CD4-positive, alpha-beta T cell treated with Interleukin-1 beta for 1 hour (primary cell): Measurements from ENCODE around the gene PANK4.
A peak's percentile ranks its signal among the peaks of the same experiment; 100 is the strongest.

Source experiments
- DNase-seq, 2 donors: peaks; one replicate each; pipeline ENCODE4 v3.0.0-alpha.2; 2020 to 2022

Gene PANK4

GRCh38 chr1:2494323-2494693 is 32.1 kb downstream of the PANK4 start:
- DNase-seq = no peak

- peak; percentile 17 to 23 for DNase-seq
Measured at GRCh38 chr1:2493691-2494322, 32.6 kb downstream of the PANK4 start.

DNA sequence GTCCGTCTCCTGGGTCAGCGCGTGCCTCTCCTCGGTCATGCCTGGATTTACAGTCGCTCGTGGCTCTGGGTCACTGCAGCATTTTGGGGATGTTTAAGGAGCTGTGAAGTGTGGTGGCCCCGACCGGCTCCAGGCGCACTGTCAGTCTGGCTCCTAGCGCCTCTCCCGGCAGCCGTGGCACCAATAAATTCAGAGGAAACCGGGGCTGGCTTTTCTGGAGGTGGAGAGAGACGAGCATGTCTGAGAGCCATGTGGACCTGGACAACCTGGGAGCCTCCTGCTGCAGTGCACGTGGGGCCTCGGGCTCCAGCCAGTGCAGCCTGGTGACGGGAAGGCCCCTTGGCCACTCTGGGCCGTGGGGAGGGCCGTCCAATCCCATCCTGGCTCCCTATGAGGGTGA is 33.2 kb downstream of the PANK4 start:
- no peak for DNase-seq

DNA sequence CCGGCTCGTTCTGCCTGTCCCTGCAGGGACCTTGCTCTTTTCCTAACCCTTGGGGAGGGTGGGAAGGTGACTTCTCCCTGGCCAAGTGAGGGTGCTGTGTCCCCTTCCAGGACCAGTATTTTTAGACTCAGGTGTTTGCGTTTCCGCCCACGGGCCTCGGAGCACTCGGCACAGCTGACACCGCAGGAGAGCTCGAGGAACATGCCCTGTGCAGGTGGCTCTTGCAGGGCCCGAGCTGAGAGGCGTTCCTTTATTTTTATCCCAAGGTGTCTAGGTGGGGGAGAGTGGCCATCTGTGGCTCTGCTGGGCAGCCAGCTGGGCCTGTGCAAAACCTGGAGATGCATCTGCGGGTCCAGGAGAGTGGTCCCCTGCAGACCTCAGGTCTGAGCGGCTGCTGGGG is 34.3 kb downstream of the PANK4 start:
- DNase-seq = no peak

- DNase-seq = no peak
Measured at GRCh38 chr1:2489615-2490014, 36.8 kb downstream of the PANK4 start.

DNA sequence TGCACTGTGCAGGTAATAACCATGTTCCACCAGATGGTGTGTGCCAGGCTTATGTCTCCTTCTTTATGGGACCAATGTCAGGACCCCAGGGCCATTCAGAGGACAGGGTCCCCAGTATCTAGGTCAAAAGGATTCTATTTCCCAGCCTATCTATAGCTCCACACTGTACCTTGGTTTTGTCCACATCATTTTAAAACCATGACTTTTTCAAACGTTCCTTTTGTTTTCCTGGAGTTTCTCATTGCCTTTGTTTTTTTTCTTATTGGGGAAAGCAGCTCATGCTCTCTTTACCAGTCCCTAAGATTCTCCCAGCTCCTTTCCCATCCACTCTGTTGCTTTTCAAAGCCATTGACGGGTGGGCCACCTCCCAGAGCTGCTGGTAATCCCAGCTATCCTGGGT is 37.7 kb downstream of the PANK4 start:
- DNase-seq = no peak

GRCh38 chr1:2486558-2486957 is 39.8 kb downstream of the PANK4 start:
- no peak for DNase-seq

DNA sequence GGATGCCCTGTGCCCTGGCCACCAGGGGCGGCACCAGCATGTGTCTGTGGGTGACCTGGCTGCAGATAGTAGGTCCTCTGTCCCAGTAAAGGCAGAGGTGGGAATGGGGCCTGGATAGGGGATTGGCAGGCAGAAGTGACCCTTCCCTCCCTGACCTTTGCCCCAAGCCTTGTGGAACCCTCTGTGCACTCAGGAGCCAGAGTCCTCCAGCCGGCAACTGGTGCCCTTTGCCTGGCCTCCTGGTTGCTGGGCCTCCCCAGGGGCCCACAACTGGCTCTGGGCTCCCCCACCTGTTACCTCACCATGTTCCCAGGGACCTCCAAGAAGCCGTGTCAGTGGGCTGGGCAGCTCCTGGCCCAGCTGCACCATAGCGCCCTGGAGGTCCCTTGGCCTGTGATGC is 40.4 kb downstream of the PANK4 start:
- DNase-seq = no peak

- no peak for DNase-seq
Measured at GRCh38 chr1:2483970-2484369, 42.4 kb downstream of the PANK4 start.

DNA sequence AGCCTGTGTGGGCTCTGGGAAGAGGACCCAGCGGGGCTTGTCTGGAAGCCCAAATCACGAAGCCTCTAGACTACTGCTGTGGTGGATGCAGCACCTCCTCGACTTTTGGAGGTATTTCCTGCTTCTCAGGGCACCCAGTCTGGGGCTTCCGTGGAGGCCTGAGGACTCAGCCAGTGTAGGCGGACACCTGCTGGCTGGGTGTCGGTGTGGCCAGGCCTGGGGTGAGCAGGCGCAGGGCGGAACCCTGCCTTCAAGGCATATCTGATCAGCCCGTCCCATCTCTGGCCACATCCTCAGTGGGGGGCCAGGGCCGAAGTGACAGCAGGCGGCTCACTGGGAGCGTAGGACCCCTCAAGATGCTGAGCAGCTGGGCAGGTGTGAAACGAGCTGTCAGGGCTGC is 43.4 kb downstream of the PANK4 start:
- DNase-seq = no peak

DNA sequence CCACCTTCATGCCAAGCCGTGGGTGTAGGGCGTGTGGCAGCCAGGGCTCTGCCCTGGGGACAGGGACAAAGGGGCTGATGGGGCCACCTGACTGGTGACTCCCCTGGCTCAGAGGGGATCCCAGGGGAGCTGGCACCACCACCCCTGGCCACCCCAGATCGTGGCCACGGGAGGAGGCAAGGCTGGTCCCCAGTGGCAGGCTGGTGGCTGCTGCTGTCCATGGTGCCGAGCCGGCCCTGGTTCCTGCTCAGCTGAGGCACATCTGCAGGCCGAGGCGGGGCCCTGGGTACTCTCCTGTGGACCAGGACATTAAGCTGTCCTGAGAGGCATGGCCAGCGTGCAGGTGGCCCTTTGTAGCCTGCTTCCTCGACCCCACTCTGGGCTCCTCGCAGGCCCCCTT is 43.8 kb downstream of the PANK4 start:
- DNase-seq = no peak

GRCh38 chr1:2481885-2482284 is 44.5 kb downstream of the PANK4 start:
- DNase-seq = no peak

GRCh38 chr1:2480986-2481364 is 45.4 kb downstream of the PANK4 start:
- no peak for DNase-seq

GRCh38 chr1:2480236-2480985 is 46.0 kb downstream of the PANK4 start:
- DNase-seq = no peak

DNA sequence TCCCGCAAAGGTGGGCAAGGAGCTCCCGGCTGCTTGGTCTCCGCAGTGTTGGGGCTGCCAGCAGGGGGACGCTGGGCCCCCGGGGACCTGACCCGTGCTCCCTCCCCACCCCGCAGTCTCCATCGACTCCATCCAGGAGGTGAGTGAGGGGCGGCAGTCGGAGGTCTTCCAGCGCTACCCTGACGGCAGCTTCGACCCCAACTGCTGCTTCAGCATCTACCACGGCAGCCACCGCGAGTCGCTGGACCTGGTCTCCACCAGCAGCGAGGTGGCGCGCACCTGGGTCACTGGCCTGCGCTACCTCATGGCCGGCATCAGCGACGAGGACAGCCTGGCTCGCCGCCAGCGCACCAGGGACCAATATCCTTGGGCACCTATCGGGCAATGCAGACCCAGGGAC is 46.8 kb downstream of the PANK4 start:
- DNase-seq = no peak

- no peak for DNase-seq
Measured at GRCh38 chr1:2479186-2479585, 47.2 kb downstream of the PANK4 start.

DNA sequence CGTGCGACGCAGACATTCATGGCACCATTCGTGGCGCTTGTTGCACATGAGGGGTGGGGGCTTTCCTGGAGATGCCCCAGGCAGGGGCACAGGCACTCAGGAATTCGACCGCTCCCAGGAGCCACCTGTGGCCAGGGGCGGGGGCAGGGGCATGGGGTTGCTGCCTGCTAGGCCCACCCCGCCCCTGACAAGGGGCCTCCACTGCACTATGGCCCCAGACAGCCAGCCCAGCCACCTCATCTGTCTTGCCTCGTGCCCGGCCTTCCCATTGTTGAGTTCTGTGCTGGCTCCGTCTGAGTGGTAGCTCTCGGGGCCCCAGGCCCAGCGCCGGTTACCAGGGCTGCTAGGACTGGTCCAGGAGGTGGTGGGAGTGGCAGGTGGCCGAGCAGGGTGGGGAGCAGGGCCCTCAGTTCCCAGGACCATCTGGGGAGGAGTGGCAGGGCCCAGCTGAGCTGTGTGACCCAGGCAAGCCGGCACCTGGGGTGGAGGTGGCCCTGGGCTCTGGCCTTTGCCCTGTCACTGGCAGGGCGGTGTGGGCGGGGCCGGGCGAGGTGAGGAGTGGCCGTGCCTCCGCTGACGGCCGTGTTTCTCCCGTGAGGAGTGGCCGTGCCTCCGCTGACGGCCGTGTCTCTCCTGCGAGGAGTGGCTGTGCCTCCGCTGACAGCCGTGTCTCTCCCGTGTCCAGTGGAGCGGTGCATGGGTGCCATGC is 48.5 kb downstream of the PANK4 start:
- DNase-seq = no peak

DNA sequence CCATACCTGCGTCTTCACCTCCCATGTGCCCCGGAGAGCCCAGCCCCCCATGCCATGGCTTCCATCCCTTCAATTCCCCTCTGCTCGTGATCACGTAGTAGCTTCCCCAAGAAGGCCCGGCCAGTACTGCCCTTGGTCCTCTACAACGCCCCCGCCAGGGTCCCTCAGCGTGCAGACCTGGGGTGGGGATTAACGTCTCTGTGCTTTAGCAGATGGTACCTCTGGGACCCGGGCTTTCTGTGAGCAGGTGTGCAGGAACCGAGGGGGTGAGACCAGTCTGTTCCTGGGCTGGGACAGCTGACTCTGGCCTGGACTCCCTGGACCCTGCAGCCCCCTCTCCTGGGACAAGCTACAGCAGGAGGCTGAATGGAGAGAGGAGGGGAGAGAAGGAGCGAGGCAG is 49.1 kb downstream of the PANK4 start:
- no peak for DNase-seq

DNA sequence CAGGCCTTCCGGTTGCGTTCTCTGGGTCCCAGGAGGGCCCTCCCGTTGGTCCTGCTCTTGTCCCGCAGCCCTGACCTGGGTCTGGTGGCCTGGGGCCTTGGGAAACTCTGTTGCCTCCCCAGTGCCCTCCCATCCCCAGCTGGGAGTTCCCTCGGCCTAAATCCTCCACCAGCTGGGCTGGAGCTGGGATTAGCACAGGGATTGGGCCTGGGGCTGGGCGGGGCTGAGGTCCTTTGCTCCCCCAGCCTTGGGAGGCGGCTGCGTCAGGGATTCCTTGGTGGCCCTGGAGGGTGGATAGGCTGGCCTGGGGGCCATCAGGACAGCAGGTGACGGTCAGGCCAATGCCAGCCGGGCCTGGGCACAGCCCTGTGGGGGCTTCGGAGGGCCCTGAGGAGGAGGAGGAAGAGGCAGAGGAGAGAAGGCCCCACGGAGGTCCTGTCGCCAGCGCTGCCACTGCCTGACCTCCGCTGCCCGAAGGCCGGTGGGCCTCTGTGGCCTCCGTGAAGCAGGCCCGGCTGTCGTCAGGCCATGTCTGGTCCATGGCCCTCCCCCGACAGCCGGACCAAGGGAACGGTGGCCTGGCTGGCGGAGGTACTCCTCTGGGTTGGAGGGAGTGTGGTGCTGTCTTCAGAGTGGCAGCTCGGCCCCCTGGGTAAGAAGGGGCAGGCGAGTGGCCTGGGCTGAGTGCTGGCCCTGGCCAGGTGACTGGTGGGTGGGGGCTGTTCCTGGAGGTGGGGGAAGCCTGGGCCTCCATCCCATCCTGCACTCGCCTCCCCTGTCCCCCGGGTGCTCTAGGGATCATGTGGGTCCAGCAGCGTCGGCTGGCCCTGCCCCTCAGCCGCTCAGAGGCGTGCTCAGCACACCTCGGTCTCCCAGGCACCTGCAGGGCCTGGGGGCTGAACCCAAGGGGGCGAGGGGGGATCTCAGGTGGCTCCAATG is 50.1 kb downstream of the PANK4 start, which contains the start of gene PLCH2:
TSS of gene PLCH2 (plus strand) at position 229 of the 939 bp plus-strand sequence. CDS start at position 529, 300 bp downstream.
- DNase-seq = no peak

GRCh38 chr1:2475571-2475970 is 50.8 kb downstream of the PANK4 start:
- DNase-seq = no peak

DNA sequence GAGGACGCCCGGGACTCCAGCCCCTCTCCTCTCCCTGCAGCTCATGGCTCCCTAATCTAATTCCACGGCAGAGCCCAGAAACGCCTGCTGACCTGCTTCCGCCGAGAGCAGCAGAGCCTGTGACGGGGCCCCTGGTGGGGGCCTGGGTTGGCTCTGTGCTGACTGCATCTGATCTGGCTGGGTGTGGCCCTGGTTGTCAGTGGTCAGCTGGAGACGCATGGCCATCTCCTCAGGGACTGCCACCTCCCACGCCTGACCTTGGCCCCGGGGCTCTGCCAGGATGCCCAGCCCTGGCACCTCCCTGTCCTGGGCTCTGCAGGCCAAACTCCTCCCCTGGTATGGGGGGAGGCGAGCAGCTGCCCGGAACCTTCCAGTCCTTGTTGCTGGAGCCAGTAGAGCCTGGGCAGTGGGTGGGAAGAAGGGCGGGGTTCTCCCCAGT is 51.4 kb downstream of the PANK4 start:
- no peak for DNase-seq

DNA sequence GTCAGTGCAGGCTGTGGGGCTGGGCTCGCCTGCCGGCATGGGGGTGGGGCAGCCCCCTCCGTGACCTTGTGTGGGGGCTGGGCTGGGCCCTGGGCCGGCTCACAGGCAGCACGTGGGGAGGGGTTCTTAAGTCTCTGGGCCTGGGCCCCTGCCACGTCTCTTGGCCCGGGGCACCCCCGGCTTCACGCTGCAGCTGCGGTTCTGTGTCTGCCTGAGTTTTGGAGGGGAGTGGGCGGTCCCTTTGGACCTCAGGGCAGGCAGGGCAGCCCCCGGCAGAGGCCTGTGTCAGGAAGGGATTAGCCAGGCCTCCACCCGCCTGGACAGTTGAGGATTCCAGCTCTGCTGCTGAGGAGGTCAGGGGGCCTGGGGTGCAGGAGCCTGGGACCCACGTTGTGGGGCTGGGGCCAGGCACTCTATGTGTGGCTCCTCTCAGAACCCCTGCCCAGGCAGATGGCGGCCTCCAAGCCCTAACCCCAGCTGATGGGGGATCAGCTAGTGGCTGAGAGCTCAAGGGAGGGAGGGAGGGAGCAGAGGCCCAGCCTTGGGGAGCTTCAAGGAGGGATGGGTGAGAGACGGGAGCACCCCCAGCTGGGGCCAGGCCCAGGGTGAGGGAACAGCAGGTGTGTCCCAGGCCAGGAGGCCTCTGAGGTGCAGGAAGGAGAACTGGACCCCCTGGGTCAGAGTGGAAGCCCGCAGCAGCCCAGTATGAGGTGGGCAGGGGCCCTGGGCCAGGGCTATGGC is 52.1 kb downstream of the PANK4 start:
- no peak for DNase-seq
